HPDE6-E6E7 (cell line): Measurements from ENCODE around the gene CEP290.
"Not testable (repeated sequence)": the region's sequence is repeated elsewhere in the genome, so short reads cannot be mapped to it uniquely, and the experiment has no call there.

Experiments used
- DNase-seq: peaks from one replicate; pipeline ENCODE4 v3.0.0; 2011; ENCODE audit warnings: missing footprints; ENCODE audit errors: extremely low spot score

The CEP290 gene

GRCh38 chr12:88056571-88056970, 85.3 kb downstream of the CEP290 start:
- DNase-seq = no peak

GRCh38 chr12:88052686-88053085, 89.2 kb downstream of the CEP290 start:
- no peak for DNase-seq

GRCh38 chr12:88044035-88044434, 97.9 kb downstream of the CEP290 start:
- no peak for DNase-seq

- no peak for DNase-seq
These were observed 104.1 kb downstream of the CEP290 start for GRCh38 chr12:88037770-88038169.

GRCh38 chr12:88036353-88036965, 105.4 kb downstream of the CEP290 start:
- peak; percentile 40 for DNase-seq

GRCh38 chr12:88035907-88036289, 106.0 kb downstream of the CEP290 start:
- DNase-seq = no peak

- peak; percentile 81 for DNase-seq
These were observed 106.5 kb downstream of the CEP290 start for GRCh38 chr12:88035271-88035906.

GRCh38 chr12:88031161-88031560, 110.7 kb downstream of the CEP290 start:
- DNase-seq = not testable (repeated sequence)

- no peak for DNase-seq
These were observed 112.7 kb downstream of the CEP290 start, which contains the start of gene C12orf50 for GRCh38 chr12:88029093-88029665. Gene C12orf50, minus strand, starts transcription at chr12:88029401. Its CDS starts 2,439 bp downstream, at chr12:88026962.

GRCh38 chr12:88026196-88026595, 115.7 kb downstream of the CEP290 start:
- no peak for DNase-seq

GRCh38 chr12:88017964-88018363, 123.9 kb downstream of the CEP290 start:
- DNase-seq = no peak

GRCh38 chr12:88015825-88016224, 126.1 kb downstream of the CEP290 start:
- DNase-seq = no peak

- DNase-seq = no peak
These were observed 130.1 kb downstream of the CEP290 start for GRCh38 chr12:88011755-88012154.

- no peak for DNase-seq
These were observed 135.5 kb downstream of the CEP290 start for GRCh38 chr12:88006351-88006750.

GRCh38 chr12:88001327-88001726, 140.6 kb downstream of the CEP290 start:
- DNase-seq = no peak
